ENCODE measurements around the gene SERPINH1. TPM values are rescaled to one million over a fixed set of nuclear protein-coding genes. Genes with fewer than 3 reads are reported as not detected.

SERPINH1 gene
- total and polyA plus RNA-seq, 2 of the 13 experiments (the other 11 are each of a cell fraction or from before 2014, with no cell fraction given), result 83.6 to 83.8 TPM

- TF ChIP-seq HNRNPK (IDR thresholded peaks at IDR 0.05; ENCODE audit: low read depth, low read length, poor library complexity, severe bottlenecking) (peak; percentile 78), PAF1 (CRISPR knock-in tag; IDR thresholded peaks at IDR 0.05) (no peak), ZBTB4 (CRISPR knock-in tag; IDR thresholded peaks at IDR 0.05; ENCODE audit: borderline replicate concordance) (peak; percentile 44; the same call in 1 of the 2 replicates), ZNF484 (CRISPR knock-in tag; IDR thresholded peaks at IDR 0.05; ENCODE audit: borderline replicate concordance, low read depth) (no peak), ZBTB7A (CRISPR knock-in tag; IDR thresholded peaks at IDR 0.05) (no peak; the same call in 1 of the 2 replicates), ZNF276 (CRISPR knock-in tag; IDR thresholded peaks at IDR 0.05; ENCODE audit: low read depth) (no peak), PHF8 (CRISPR knock-in tag; IDR thresholded peaks at IDR 0.05) (peak; percentile 22; the same call in 1 of the 2 replicates), ZNF547 (CRISPR knock-in tag; IDR thresholded peaks at IDR 0.05) (peak; percentile 18; the same call in 1 of the 2 replicates), U2AF1 (optimal IDR thresholded peaks at IDR 0.05; ENCODE audit: low read depth, low read length) (peak; percentile 48), ZSCAN12 (CRISPR knock-in tag; IDR thresholded peaks at IDR 0.05) (no peak), NONO (IDR thresholded peaks at IDR 0.05) (no peak), NONO (CRISPR knock-in tag; conservative IDR thresholded peaks at IDR 0.05) (peak; percentile 56; the same call in 1 of the 2 replicates), PRDM4 (CRISPR knock-in tag; IDR thresholded peaks at IDR 0.05; ENCODE audit: borderline replicate concordance) (no peak), HOXA3 (CRISPR knock-in tag; IDR thresholded peaks at IDR 0.05) (0 out of 2 replicates have a peak, but pooled peaks have one; percentile 34), YY1 (IDR thresholded peaks at IDR 0.05; ENCODE audit: insufficient read depth, insufficient replicate concordance, low read depth, low read length) (no peak), XRCC5 (optimal IDR thresholded peaks at IDR 0.05; ENCODE audit: low read length) (peak; percentile 10), MTA3 (CRISPR knock-in tag; IDR thresholded peaks at IDR 0.05) (no peak), ZNF362 (CRISPR knock-in tag; IDR thresholded peaks at IDR 0.05; ENCODE audit: borderline replicate concordance) (no peak), MLLT10 (CRISPR knock-in tag; IDR thresholded peaks at IDR 0.05) (no peak), ELF4 (CRISPR knock-in tag; IDR thresholded peaks at IDR 0.05; ENCODE audit: borderline replicate concordance) (no peak), NFE2L1 (CRISPR knock-in tag; IDR thresholded peaks at IDR 0.05; ENCODE audit: borderline replicate concordance) (no peak)
Observed at GRCh38 chr11:75524665-75525432, 37.2 kb upstream of the SERPINH1 start (continued).

Measured in HepG2 (cell line).